Endothelial cell of umbilical vein (primary cell): Measurements from ENCODE around the gene MUC20. TPM values are rescaled to one million over a fixed set of nuclear protein-coding genes. Genes with fewer than 3 reads are reported as not detected.
"Not testable (repeated sequence)": the region's sequence is repeated elsewhere in the genome, so short reads cannot be mapped to it uniquely, and the experiment has no call there.

Experiments used
- BruUV-seq: library from RNA; stranded (reverse); fragments of 400-500 nt; replicated peaks from 2 replicates; lab custom pipeline; 2021; lab: Mats Ljungman, UMichigan
- CTCF ChIA-PET: fragments of 300-600, 350-600 bp; sonication (Branson Sonifier 250); formaldehyde crosslinking; loops from one replicate; lab custom pipeline; 2021; ENCODE audit warnings: antibody characterized with exemption, inconsistent platforms; lab: Charles Lee
- POLR2A ChIA-PET: fragments of 300-600, 350-600 bp; sonication (Branson Sonifier 250); formaldehyde crosslinking; loops from one replicate; lab custom pipeline; 2021; ENCODE audit warnings: antibody characterized with exemption, inconsistent platforms; lab: Charles Lee
- DNase-seq: peaks from one replicate; pipeline ENCODE4 v3.0.0-alpha.2; 2011; ENCODE audit warnings: low read depth, low spot score
- FAIRE-seq: peaks from 2 replicates; lab custom pipeline; 2011; peaks lifted over from hg19 to GRCh38; lab: Jason Lieb, UNC
- H2AFZ ChIP-seq: 2 replicates; pipeline ENCODE4 v1.6.0; 2012; ENCODE audit warnings: low read depth, low read length, control low read depth, inconsistent platforms
- H3K27ac ChIP-seq: 2 replicates; pipeline ENCODE4 v1.5.1; 2011; ENCODE audit warnings: low read depth, mild to moderate bottlenecking, control low read depth, low read length, moderate library complexity; ENCODE audit not compliant: insufficient read depth
- H3K27me3 ChIP-seq, 2 experiments: 2 replicates each; pipeline versions ENCODE4 v1.6.0 to v1.6.1; 2011; ENCODE audit warnings: low read length in 2 of 2, mixed read lengths in 1 of 2; ENCODE audit not compliant: control insufficient read depth in 2 of 2, insufficient read depth in 2 of 2
- H3K36me3 ChIP-seq, 2 experiments: 2 replicates in 1 of 2; 3 replicates in 1 of 2; pipeline ENCODE4 v1.5.1; 2011; ENCODE audit warnings: low read length in 2 of 2, mild to moderate bottlenecking in 1 of 2, moderate library complexity in 1 of 2; ENCODE audit not compliant: control insufficient read depth in 2 of 2, insufficient read depth in 2 of 2; ENCODE audit errors: extremely low read depth in 1 of 2
- H3K4me1 ChIP-seq: 3 replicates; pipeline ENCODE4 v1.5.1; 2011; ENCODE audit warnings: mild to moderate bottlenecking, low read length; ENCODE audit not compliant: control insufficient read depth, insufficient read depth; ENCODE audit errors: extremely low read depth
- H3K4me2 ChIP-seq: 2 replicates; pipeline ENCODE4 v1.6.1; 2011; ENCODE audit warnings: low read length, control low read depth, mixed read lengths; ENCODE audit not compliant: insufficient read depth
- H3K4me3 ChIP-seq, 3 experiments: fragments of 200-600 bp in 1 of 3; sonication (generic), shearing (Covaris generic) in 1 of 3; replicated peaks in 1 of 3; 2 replicates each; pipeline ENCODE4 v1.5.1; 2011 to 2016; ENCODE audit warnings: control low read depth in 3 of 3, low read length in 3 of 3, mild to moderate bottlenecking in 2 of 3, inconsistent platforms in 1 of 3, low read depth in 1 of 3, moderate library complexity in 1 of 3; ENCODE audit not compliant: insufficient read depth in 1 of 3
- H3K79me2 ChIP-seq: 2 replicates; pipeline ENCODE4 v1.6.0; 2012; ENCODE audit warnings: low read length, inconsistent platforms; ENCODE audit not compliant: control insufficient read depth, insufficient read depth
- H3K9ac ChIP-seq: replicated peaks from 2 replicates; pipeline ENCODE3; 2011; ENCODE audit warnings: low read length, control low read depth; ENCODE audit not compliant: insufficient read depth; ENCODE audit errors: extremely low read depth
- H3K9me1 ChIP-seq: replicated peaks from 3 replicates; pipeline ENCODE4 v1.6.0; 2011; ENCODE audit warnings: mild to moderate bottlenecking, low read length; ENCODE audit not compliant: control insufficient read depth, insufficient read depth; ENCODE audit errors: extremely low read depth
- H3K9me3 ChIP-seq: replicated peaks from 2 replicates; pipeline ENCODE4 v1.5.1; 2012; ENCODE audit warnings: low read length, inconsistent platforms; ENCODE audit not compliant: control insufficient read depth, insufficient read depth
- H4K20me1 ChIP-seq: replicated peaks from 2 replicates; pipeline ENCODE3; 2011; ENCODE audit warnings: mild to moderate bottlenecking, low read length; ENCODE audit not compliant: control insufficient read depth, insufficient read depth; ENCODE audit errors: extremely low read depth
- GATA2 ChIP-seq: IDR thresholded peaks from 2 replicates; pipeline ENCODE4 v1.7.0; 2011; ENCODE audit warnings: low read depth, mild to moderate bottlenecking, moderate library complexity, mixed read lengths, low read length; ENCODE audit not compliant: insufficient read length, insufficient read depth
- JUN ChIP-seq: IDR thresholded peaks from 2 replicates; pipeline ENCODE4 v1.6.1; 2011; ENCODE audit warnings: borderline replicate concordance, low read depth; ENCODE audit not compliant: insufficient read length, insufficient read depth
- dilution Hi-C: fragments of 300-500 bp; cut with MboI; formaldehyde crosslinking; loops from one replicate; pipeline ENCODE4 v1.15.0; 2019; ENCODE audit warnings: low sequenced_read_pairs; ENCODE audit not compliant: extremely low pct_ligation_motif_present
- intact Hi-C: fragments of 100-400 bp; cut with micrococcal nuclease; formaldehyde crosslinking; loops from one replicate; pipeline ENCODE4 v1.10.0; 2022
- polyA plus RNA-seq, 4 experiments: library from polyadenylated mRNA; depleted of rRNA in 3 of 4; stranded (reverse) in 3 of 4; unstranded in 1 of 4; fragments of >200 nt; gene quantifications; 2 replicates each; pipeline versions ENCODE4 v1.2.1 to v1.2.3, GENCODE V29; 2011 to 2012; ENCODE audit warnings: missing spikeins in 1 of 4
- total RNA-seq: library from RNA; stranded (reverse); gene quantifications from 2 replicates; pipeline ENCODE4 v1.2.3, GENCODE V29; 2021

MUC20 gene
- total and polyA plus RNA-seq, 2 donors (not counting 3 experiments of a cell fraction or from before 2014, with no cell fraction given): 0.62 TPM; not detected in 1

- no peak overlapping the region for H2AFZ ChIP-seq
- H3K27me3 ChIP-seq: no peaks in the 10 kb centered on the region
- H3K36me3 ChIP-seq: no peaks in the 10 kb centered on the region
- no peaks in the 10 kb centered on the region for H3K79me2 ChIP-seq
- no TSS peak for BruUV-seq
- H3K4me3 ChIP-seq: no peak overlapping the region
- H3K9me3 ChIP-seq: no peaks in the 10 kb centered on the region
- FAIRE-seq (no peak), DNase-seq (peak; percentile 59)
- H3K27ac ChIP-seq: no peak overlapping the region
- CTCF ChIA-PET: no interaction called here
- no peaks in the 10 kb centered on the region for H3K9me1 ChIP-seq
- H4K20me1 ChIP-seq: no peaks in the 10 kb centered on the region
- intact Hi-C loops: no loop called here
- dilution Hi-C loops: no loop called here
- TF ChIP-seq JUN: no peak
- peak; percentile 27 for TF ChIP-seq GATA2
- POLR2A ChIA-PET: no interaction called here
- H3K9ac ChIP-seq: no peak overlapping the region
- H3K4me1 ChIP-seq: no peaks in the 10 kb centered on the region
- H3K4me2 ChIP-seq: no peak overlapping the region
These were observed 49.5 kb downstream of the MUC20 start for GRCh38 chr3:195770081-195770840.

- H3K4me3 ChIP-seq, BruUV-seq, H3K36me3 ChIP-seq, H3K9me1 ChIP-seq, dilution Hi-C loops, H3K27me3 ChIP-seq, FAIRE-seq, H3K79me2 ChIP-seq, H3K9me3 ChIP-seq, H3K4me2 ChIP-seq, H3K4me1 ChIP-seq, H2AFZ ChIP-seq, intact Hi-C loops, POLR2A ChIA-PET, CTCF ChIA-PET, H3K9ac ChIP-seq, H4K20me1 ChIP-seq, H3K27ac ChIP-seq, DNase-seq: not testable (repeated sequence)
These were observed 50.3 kb downstream of the MUC20 start for GRCh38 chr3:195770841-195771645.
